Uterus (tissue), 2 donors: ENCODE results near the gene RPS19BP1.
A peak's percentile ranks its signal among the peaks of the same experiment; 100 is the strongest.

Experiments
- POLR2A ChIP-seq, 2 donors: fragments of 450-650 bp; IDR thresholded peaks; one replicate each; pipeline ENCODE4 v1.6.1; 2016; ENCODE audit warnings: antibody characterized with exemption in 2 of 2, mild to moderate bottlenecking in 1 of 2, moderate library complexity in 1 of 2
- TF ChIP-seq, protein P1 (sequence below), 4 experiments: fragments of 200-600 bp in 2 of 4; fragments of 450-650 bp in 2 of 4; sonication (generic) in 2 of 4; IDR thresholded peaks; one replicate each; pipeline ENCODE4 v1.5.1; 2016 to 2019; ENCODE audit warnings: antibody characterized with exemption in 4 of 4, mild to moderate bottlenecking in 2 of 4, moderate library complexity in 1 of 4

DNA sequence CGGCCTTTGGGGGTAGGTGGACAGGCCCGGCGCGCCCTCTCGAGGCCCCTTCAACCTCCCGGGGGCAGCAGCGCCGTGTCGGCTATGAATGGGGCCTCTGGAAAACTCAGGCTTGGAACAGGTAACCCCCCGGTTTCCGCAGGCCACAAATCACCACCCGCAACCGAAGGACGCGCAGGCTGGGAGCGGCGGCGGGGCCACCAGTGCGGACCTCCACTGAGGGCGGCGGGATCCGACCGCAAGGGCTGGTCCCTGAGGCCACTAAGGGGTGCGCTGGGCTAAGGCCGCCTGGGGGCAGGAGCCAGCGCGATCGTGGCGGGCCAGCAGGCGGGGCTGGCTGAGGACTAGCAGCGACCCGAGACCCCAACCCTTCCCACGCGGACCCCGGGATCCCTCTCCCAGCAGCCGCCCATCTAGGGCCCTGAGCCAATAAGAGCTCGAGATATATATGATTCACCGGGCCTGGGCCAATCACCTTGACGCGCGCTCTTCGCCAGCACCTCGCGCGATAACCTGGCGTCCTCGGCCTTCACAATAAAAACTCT, 12.8 kb downstream of the RPS19BP1 start:
- TF ChIP-seq, protein P1, sequence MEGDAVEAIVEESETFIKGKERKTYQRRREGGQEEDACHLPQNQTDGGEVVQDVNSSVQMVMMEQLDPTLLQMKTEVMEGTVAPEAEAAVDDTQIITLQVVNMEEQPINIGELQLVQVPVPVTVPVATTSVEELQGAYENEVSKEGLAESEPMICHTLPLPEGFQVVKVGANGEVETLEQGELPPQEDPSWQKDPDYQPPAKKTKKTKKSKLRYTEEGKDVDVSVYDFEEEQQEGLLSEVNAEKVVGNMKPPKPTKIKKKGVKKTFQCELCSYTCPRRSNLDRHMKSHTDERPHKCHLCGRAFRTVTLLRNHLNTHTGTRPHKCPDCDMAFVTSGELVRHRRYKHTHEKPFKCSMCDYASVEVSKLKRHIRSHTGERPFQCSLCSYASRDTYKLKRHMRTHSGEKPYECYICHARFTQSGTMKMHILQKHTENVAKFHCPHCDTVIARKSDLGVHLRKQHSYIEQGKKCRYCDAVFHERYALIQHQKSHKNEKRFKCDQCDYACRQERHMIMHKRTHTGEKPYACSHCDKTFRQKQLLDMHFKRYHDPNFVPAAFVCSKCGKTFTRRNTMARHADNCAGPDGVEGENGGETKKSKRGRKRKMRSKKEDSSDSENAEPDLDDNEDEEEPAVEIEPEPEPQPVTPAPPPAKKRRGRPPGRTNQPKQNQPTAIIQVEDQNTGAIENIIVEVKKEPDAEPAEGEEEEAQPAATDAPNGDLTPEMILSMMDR (IDR thresholded peaks at IDR 0.05) = peak; percentile 43 to 45 (median 43)
- TF ChIP-seq POLR2A (IDR thresholded peaks at IDR 0.05) = peak; percentile 71 to 72
